GM23338 (cell line): Measurements from ENCODE around the gene TMEM135.

Experiments used
- CREB1 ChIP-seq: fragments of 250-450 bp; sonication (Bioruptor Pico); IDR thresholded peaks from 2 replicates; pipeline ENCODE4 v1.5.0; 2020; ENCODE audit warnings: low read depth, mild to moderate bottlenecking, moderate library complexity
- EZH2 ChIP-seq: fragments of 200-600 bp; sonication (generic); IDR thresholded peaks from one replicate; pipeline ENCODE4 v1.8.0; 2017; ENCODE audit warnings: antibody characterized with exemption, mild to moderate bottlenecking, low read depth; ENCODE audit not compliant: unreplicated experiment
- EZH2phosphoT487 ChIP-seq: fragments of 200-600 bp; sonication (generic); IDR thresholded peaks from one replicate; pipeline ENCODE4 v1.8.1; 2018; ENCODE audit warnings: antibody characterized with exemption; ENCODE audit not compliant: unreplicated experiment
- JUNB ChIP-seq: IDR thresholded peaks from one replicate; pipeline ENCODE4 v1.6.1; 2016; ENCODE audit warnings: antibody characterized with exemption; ENCODE audit not compliant: unreplicated experiment
- NANOG ChIP-seq: IDR thresholded peaks from 2 replicates; pipeline ENCODE4 v1.6.1; 2016; ENCODE audit warnings: antibody characterized with exemption, borderline replicate concordance
- POLR2AphosphoS5 ChIP-seq: IDR thresholded peaks from 2 replicates; pipeline ENCODE4 v1.6.1; 2016; ENCODE audit warnings: antibody characterized with exemption, low read depth
- STAT1 ChIP-seq: IDR thresholded peaks from one replicate; pipeline ENCODE4 v1.6.1; 2016; ENCODE audit warnings: antibody characterized with exemption; ENCODE audit not compliant: unreplicated experiment
- ZNF114 ChIP-seq: fragments of 250-450 bp; sonication (Bioruptor Pico); IDR thresholded peaks from 2 replicates; pipeline ENCODE4 v1.5.0; 2020; ENCODE audit warnings: mild to moderate bottlenecking, moderate library complexity
- ZNF331 ChIP-seq: fragments of 250-450 bp; sonication (Bioruptor Pico); IDR thresholded peaks from 2 replicates; pipeline ENCODE4 v1.5.0; 2020; ENCODE audit warnings: low read depth, mild to moderate bottlenecking, moderate library complexity
- TF ChIP-seq, protein P1 (sequence below): IDR thresholded peaks from one replicate; pipeline ENCODE4 v1.6.1; 2018; ENCODE audit warnings: antibody characterized with exemption; ENCODE audit not compliant: unreplicated experiment
- TF ChIP-seq, protein P2 (sequence below), 2 experiments: fragments of 200-600 bp in 1 of 2; sonication (generic) in 1 of 2; conservative IDR thresholded peaks; 2 replicates each; pipeline versions ENCODE4 v1.5.1 to v1.6.1; 2016 to 2017; ENCODE audit warnings: antibody characterized with exemption in 2 of 2, low read depth in 2 of 2, mild to moderate bottlenecking in 2 of 2, moderate library complexity in 1 of 2
- TF ChIP-seq, protein P3 (sequence below): IDR thresholded peaks from 2 replicates; pipeline ENCODE4 v1.6.1; 2016; ENCODE audit warnings: antibody characterized with exemption

DNA sequence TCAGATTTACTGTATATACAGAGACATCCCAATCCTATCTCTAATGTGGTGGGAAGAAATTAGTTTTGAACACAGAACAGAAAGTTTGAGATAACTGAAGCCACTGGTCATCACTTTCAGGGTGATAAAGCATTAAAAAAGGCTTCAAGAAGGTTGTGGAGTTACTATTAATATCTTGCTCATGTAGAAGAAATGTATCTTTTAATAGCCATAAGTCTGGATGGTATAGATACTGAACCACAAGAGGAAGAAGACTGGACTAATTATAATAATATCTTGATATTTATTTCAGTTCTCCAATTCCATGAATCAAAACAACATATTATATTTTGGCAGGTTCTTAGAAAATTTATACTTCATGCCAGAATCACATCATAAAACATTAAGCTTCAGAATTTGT, 137.1 kb downstream of the TMEM135 start:
- TF ChIP-seq, protein P1, sequence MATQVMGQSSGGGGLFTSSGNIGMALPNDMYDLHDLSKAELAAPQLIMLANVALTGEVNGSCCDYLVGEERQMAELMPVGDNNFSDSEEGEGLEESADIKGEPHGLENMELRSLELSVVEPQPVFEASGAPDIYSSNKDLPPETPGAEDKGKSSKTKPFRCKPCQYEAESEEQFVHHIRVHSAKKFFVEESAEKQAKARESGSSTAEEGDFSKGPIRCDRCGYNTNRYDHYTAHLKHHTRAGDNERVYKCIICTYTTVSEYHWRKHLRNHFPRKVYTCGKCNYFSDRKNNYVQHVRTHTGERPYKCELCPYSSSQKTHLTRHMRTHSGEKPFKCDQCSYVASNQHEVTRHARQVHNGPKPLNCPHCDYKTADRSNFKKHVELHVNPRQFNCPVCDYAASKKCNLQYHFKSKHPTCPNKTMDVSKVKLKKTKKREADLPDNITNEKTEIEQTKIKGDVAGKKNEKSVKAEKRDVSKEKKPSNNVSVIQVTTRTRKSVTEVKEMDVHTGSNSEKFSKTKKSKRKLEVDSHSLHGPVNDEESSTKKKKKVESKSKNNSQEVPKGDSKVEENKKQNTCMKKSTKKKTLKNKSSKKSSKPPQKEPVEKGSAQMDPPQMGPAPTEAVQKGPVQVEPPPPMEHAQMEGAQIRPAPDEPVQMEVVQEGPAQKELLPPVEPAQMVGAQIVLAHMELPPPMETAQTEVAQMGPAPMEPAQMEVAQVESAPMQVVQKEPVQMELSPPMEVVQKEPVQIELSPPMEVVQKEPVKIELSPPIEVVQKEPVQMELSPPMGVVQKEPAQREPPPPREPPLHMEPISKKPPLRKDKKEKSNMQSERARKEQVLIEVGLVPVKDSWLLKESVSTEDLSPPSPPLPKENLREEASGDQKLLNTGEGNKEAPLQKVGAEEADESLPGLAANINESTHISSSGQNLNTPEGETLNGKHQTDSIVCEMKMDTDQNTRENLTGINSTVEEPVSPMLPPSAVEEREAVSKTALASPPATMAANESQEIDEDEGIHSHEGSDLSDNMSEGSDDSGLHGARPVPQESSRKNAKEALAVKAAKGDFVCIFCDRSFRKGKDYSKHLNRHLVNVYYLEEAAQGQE, result no peak
- TF ChIP-seq EZH2 (no peak), EZH2phosphoT487 (no peak), CREB1 (CRISPR knock-in tag) (no peak), POLR2AphosphoS5 (no peak), ZNF331 (CRISPR knock-in tag) (no peak), JUNB (no peak), STAT1 (no peak), NANOG (no peak), ZNF114 (CRISPR knock-in tag) (no peak)
- TF ChIP-seq, protein P2, sequence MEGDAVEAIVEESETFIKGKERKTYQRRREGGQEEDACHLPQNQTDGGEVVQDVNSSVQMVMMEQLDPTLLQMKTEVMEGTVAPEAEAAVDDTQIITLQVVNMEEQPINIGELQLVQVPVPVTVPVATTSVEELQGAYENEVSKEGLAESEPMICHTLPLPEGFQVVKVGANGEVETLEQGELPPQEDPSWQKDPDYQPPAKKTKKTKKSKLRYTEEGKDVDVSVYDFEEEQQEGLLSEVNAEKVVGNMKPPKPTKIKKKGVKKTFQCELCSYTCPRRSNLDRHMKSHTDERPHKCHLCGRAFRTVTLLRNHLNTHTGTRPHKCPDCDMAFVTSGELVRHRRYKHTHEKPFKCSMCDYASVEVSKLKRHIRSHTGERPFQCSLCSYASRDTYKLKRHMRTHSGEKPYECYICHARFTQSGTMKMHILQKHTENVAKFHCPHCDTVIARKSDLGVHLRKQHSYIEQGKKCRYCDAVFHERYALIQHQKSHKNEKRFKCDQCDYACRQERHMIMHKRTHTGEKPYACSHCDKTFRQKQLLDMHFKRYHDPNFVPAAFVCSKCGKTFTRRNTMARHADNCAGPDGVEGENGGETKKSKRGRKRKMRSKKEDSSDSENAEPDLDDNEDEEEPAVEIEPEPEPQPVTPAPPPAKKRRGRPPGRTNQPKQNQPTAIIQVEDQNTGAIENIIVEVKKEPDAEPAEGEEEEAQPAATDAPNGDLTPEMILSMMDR (conservative IDR thresholded peaks at IDR 0.05; ENCODE audit: low read depth in 2 of 2), result no peak
- TF ChIP-seq, protein P3, sequence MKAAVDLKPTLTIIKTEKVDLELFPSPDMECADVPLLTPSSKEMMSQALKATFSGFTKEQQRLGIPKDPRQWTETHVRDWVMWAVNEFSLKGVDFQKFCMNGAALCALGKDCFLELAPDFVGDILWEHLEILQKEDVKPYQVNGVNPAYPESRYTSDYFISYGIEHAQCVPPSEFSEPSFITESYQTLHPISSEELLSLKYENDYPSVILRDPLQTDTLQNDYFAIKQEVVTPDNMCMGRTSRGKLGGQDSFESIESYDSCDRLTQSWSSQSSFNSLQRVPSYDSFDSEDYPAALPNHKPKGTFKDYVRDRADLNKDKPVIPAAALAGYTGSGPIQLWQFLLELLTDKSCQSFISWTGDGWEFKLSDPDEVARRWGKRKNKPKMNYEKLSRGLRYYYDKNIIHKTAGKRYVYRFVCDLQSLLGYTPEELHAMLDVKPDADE, result no peak
